ENCODE measurements around the gene HAPLN3. TPM values are rescaled to one million over a fixed set of nuclear protein-coding genes. Genes with fewer than 3 reads are reported as not detected.

The HAPLN3 gene
- total RNA-seq, 6 donors from 2014 or later = 1.7 to 23.0 (median 4.6) TPM

DNA sequence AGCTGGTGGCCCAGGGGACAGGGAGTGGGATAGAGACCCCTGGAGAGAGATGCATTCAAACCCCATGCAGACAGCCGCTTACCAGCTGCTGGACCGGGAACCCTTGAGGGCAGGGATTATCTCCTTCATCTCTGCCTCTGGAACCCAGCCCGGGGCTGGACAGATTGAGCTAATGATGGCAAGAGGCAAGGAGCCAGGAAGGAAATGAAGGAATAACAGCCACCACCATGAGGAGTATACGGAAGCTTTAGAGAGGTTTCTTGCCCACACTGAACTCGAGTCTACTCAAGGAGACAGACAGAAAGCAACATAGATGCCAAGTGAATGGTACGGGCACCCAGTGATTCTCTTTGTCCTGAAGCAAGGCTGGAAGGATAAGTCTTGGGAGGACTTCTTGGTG is 23.2 kb downstream of the HAPLN3 start:
- H3K27ac ChIP-seq = no peak overlapping the region
- H3K9me3 ChIP-seq = no peaks in the 10 kb centered on the region
- H3K4me1 ChIP-seq = no peaks in the 10 kb centered on the region
- no peaks in the 10 kb centered on the region for H3K36me3 ChIP-seq
- no peak overlapping the region for H3K4me3 ChIP-seq
- no peak for DNase-seq
- no peak for ATAC-seq (ENCODE audit: low FRiP score in 2 of 2)
- H3K27me3 ChIP-seq = no peaks in the 10 kb centered on the region
- no peak for TF ChIP-seq POLR2AphosphoS5 (IDR thresholded peaks at IDR 0.05)
- no peak for TF ChIP-seq POLR2A (IDR thresholded peaks at IDR 0.05)
- TF ChIP-seq EP300 (IDR thresholded peaks at IDR 0.05) = no peak
- TF ChIP-seq, protein P1, sequence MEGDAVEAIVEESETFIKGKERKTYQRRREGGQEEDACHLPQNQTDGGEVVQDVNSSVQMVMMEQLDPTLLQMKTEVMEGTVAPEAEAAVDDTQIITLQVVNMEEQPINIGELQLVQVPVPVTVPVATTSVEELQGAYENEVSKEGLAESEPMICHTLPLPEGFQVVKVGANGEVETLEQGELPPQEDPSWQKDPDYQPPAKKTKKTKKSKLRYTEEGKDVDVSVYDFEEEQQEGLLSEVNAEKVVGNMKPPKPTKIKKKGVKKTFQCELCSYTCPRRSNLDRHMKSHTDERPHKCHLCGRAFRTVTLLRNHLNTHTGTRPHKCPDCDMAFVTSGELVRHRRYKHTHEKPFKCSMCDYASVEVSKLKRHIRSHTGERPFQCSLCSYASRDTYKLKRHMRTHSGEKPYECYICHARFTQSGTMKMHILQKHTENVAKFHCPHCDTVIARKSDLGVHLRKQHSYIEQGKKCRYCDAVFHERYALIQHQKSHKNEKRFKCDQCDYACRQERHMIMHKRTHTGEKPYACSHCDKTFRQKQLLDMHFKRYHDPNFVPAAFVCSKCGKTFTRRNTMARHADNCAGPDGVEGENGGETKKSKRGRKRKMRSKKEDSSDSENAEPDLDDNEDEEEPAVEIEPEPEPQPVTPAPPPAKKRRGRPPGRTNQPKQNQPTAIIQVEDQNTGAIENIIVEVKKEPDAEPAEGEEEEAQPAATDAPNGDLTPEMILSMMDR (IDR thresholded peaks at IDR 0.05) = no peak
- 65 to 72% methylated on average over 6 of the region's 6 CpGs for whole genome bisulfite sequencing, 2 donors

DNA sequence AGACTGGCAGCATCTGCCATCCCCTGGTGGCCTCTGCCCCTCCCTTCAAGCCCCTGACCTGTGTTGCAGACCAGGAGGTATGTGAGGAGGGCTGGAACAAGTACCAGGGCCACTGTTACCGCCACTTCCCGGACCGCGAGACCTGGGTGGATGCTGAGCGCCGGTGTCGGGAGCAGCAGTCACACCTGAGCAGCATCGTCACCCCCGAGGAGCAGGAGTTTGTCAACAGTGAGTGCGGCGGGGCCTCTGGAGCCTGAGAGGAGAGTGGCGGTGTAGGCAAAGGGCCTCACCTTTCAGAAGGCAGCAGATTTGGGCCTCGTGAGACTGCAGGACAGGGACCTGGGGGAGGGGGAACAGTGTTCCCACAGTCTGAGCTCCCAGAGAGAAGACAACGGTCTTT is 24.0 kb downstream of the HAPLN3 start:
- ATAC-seq (ENCODE audit: low FRiP score in 2 of 2) (no peak), DNase-seq (peak in 1 of 2 donors; percentile 69)

DNA sequence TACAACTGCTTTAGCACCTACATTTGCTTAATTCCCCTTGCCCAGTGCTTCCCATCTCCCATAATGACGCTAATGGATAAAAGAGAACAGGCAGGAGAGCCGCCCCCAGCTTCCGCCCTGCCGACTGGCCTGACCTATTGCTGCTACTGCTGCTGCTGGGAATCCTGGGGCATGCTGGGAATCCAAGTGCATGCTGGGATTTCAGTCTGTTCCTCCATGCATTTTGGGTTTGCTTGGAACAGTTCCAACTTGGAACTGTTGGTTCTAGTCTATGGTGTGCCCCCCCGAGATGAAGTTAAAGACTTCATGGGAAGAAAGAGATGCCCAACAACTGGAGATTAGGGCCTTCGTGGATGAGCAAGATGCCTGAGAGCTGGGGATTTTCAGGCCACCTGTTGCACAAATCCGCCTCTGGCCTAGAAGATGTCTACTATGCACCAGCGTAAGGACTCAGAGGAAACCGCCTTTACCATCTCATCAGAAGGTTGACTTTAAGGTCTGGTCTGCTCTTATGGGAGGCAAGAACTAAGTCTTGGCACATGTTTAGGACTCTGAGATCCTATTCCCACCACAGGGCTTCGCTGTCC is 29.0 kb downstream of the HAPLN3 start:
- ATAC-seq (ENCODE audit: low FRiP score in 2 of 2) (no peak), DNase-seq (no peak)
- Histone ChIP-seq H3K36me3 (no peaks in the 10 kb centered on the region), H3K4me3 (no peak overlapping the region), H3K4me1 (no peaks in the 10 kb centered on the region), H3K27ac (no peak overlapping the region), H3K27me3 (no peaks in the 10 kb centered on the region), H3K9me3 (no peaks in the 10 kb centered on the region)
- WGBS, 2 donors = 90% methylated on average over 9 to 10 of the region's 10 CpGs
- TF ChIP-seq, protein P1 (IDR thresholded peaks at IDR 0.05) = no peak
- TF ChIP-seq EP300 (IDR thresholded peaks at IDR 0.05) = no peak

More for the DNA sequence above, 24.0 kb downstream of the HAPLN3 start:
- H3K36me3 ChIP-seq = no peaks in the 10 kb centered on the region
- H3K4me1 ChIP-seq = no peaks in the 10 kb centered on the region
- H3K4me3 ChIP-seq = no peak overlapping the region
- WGBS, 2 donors = 79 to 83% methylated on average over 2 to 13 of the region's 14 CpGs
- H3K27me3 ChIP-seq = no peaks in the 10 kb centered on the region
- TF ChIP-seq EP300 (IDR thresholded peaks at IDR 0.05) = no peak
- no peak for TF ChIP-seq POLR2A (IDR thresholded peaks at IDR 0.05)
- TF ChIP-seq, protein P1 (IDR thresholded peaks at IDR 0.05) = no peak
- no peak for TF ChIP-seq POLR2AphosphoS5 (IDR thresholded peaks at IDR 0.05)
- H3K9me3 ChIP-seq = no peaks in the 10 kb centered on the region
- H3K27ac ChIP-seq = no peak overlapping the region

DNA sequence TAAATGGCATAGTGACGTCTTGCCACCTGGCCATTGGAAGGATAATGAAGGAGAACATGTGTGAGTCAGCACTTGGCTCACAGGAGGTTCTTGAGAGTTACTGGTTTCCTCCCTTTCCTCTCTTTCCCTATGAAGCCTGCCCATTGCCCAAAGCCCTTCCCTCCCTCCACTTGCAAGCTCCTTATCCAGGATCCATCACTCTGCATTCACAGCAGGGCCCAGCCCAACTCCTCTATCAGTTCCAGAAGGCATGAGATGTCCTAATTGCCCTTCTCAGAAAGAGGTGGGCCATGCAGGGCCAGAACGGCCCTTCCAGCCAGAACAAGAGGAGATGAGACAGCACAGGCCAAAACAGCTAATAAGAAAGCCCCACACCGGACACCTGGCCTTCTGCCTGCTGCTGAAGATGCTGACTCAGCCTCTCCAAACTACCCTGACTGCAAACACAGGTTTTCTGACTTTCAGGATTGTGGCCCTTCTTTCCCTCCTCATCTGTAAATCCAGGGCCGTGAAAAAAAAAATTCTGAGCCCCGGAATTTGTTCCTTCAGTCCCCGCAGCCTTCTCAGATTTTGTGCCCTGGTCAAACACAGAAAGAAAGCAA is 29.7 kb downstream of the HAPLN3 start:
- TF ChIP-seq, protein P1 (IDR thresholded peaks at IDR 0.05) = no peak
- no peak for TF ChIP-seq EP300 (IDR thresholded peaks at IDR 0.05)
- no peak for TF ChIP-seq POLR2A (IDR thresholded peaks at IDR 0.05)
- no peak for TF ChIP-seq POLR2AphosphoS5 (IDR thresholded peaks at IDR 0.05)
- DNase-seq (no peak), ATAC-seq (ENCODE audit: low FRiP score in 2 of 2) (no peak)

More for the DNA sequence above, 29.7 kb downstream of the HAPLN3 start:
- Histone ChIP-seq H3K4me1 (no peaks in the 10 kb centered on the region), H3K27ac (no peak overlapping the region), H3K27me3 (no peaks in the 10 kb centered on the region), H3K4me3 (no peak overlapping the region), H3K36me3 (no peaks in the 10 kb centered on the region), H3K9me3 (no peaks in the 10 kb centered on the region)
- WGBS, 2 donors = 63 to 68% methylated on average over 6 of the region's 6 CpGs

Data from upper lobe of left lung (tissue), 6 donors.